Colon (tissue), 2 donors: ENCODE data around the gene ATF3.

Experiments used
- FAIRE-seq: peaks from 2 replicates; lab custom pipeline; 2012; peaks lifted over from hg19 to GRCh38; lab: Jason Lieb, UNC
- donor health status: control.
- donor health status: control.

The ATF3 gene

DNA sequence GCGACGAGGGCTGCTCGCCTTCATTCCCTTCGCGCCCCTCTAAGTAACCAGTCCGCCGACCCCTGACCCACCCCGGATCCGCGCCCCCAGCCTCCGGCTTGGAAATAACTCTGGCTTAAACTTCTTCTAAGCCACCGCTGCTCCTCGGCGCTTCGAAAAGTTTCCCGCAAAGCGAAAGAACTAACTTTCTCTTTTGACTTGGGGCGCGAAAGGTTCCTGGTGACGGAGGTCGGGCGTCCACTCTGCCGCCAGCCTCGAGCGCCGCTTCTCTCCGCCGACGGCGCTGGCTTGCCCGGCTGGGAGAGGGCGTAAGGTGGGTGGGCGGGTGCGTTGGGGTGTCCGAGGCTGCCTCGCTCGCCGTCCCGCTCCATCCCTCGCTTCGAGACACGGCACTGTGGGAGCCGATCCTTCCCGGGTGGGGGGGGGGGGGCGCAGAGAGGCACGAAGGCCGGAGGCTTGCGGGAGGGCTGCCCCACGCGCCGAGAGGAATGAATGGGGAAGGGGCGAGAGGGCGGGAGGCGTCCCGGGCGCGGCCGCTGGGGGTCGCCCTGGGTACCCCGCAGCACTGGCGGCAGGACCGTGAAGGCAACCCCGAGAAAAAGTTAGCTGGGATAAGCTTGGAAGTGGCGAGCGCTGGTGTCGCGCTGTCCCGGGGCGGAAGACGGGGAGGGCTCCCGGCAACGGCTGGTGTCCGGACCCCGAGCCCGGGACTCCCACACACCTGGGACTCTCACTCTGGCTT, 569 bp downstream of the ATF3 start:
- no peak for FAIRE-seq

DNA sequence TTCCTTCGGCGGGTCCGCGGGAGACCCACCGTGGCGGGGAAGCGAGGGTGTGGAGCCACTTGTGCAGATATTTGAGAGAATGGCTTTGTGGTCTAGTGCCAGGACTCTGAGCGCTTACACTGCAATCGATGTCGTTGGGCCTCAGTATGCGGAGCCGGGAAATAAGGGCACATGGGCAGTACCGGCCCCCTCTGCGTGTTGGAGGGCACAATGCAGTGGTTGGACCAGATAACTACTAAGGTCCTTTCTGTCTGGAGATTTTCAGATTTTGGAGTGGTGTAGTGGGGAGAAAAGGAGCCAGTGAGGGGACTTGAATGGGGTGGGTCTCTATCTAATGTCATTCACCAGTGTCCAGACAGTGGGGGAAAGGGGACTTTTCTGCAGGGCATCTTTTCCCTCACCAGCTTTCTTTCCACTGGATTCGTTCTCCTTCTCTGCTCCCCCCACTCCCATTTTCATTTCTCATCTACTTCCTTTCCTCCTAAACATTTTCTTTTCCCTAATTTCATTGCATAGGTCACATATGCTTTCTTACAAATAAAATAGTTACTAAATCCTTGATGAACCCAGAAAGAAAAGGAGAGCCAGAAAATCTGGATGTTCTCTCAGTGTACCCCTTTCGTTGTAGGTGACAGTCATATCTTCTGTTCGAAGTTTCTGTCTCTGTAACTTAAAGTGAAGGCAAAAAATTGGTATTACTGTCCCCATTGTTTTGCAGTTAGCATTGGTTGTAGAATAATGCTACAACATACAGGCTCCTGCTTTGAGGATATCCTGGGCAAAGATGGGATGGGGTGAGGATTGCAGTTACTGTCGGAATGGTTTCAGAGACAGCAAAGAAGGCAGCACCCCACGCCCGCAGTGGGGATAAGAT, 1.4 kb downstream of the ATF3 start:
- no peak for FAIRE-seq

DNA sequence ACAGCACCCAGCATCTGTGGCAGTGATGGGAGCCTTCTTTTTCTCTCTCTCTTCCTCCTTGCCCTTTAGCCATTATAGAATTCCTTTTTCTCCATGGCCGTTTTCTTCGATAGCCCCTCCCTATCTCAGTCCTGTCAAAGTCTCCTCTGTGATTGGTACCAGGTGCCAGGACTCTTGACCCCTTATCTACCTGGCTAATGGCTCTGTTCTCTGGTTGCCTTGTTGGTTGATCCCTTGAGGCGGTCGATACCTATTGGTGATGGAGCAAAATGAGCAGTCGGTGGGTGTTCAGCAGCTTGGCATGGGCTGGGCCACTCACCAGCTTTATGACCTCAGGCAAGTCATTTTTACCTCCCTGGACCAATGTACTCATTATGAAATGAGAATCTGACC, 2.0 kb downstream of the ATF3 start:
- no peak for FAIRE-seq

DNA sequence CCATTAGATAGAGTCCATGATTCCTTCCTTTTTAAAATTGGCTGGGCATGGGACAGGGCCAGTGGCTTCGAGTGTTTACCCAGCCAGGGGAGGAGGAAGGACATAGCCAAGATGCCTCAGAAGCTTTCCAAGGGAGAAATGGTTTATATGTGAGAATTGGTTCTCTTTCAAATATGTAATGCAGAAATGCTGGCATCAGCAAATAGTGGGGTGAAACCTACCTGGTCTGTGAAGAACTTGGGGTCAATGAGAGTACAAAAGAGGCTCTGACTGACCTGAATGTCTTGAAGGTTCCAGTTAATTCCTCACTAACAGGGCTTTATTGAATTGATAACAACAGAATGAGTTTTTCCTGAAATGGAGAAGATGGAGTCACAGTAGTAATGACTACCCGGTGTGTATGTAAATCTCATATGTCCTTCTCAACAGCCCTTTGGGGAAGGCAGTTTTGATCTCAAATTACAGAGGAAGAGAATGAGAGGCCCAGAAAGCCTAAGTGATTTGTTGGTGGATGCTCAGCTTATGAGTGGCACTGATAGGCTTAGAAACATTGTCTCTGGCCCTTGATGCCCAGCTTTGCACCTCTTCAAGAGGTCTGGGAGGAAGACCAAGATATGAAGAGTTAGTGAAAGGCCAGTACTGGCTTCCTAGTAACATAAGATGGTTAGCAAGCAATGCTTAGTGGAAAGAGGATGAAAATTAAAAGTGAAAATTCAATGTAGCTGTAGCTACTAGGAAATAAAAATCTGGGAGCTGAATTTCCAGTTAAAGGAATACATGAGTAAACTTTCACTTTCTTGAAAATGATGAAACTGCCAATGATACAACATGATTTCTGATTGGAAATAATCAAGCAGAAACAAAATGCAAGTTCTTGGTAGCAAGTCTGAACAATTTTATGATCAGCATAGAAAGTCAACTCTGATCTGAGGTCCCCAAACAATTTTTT, 2.7 kb downstream of the ATF3 start:
- no peak for FAIRE-seq

DNA sequence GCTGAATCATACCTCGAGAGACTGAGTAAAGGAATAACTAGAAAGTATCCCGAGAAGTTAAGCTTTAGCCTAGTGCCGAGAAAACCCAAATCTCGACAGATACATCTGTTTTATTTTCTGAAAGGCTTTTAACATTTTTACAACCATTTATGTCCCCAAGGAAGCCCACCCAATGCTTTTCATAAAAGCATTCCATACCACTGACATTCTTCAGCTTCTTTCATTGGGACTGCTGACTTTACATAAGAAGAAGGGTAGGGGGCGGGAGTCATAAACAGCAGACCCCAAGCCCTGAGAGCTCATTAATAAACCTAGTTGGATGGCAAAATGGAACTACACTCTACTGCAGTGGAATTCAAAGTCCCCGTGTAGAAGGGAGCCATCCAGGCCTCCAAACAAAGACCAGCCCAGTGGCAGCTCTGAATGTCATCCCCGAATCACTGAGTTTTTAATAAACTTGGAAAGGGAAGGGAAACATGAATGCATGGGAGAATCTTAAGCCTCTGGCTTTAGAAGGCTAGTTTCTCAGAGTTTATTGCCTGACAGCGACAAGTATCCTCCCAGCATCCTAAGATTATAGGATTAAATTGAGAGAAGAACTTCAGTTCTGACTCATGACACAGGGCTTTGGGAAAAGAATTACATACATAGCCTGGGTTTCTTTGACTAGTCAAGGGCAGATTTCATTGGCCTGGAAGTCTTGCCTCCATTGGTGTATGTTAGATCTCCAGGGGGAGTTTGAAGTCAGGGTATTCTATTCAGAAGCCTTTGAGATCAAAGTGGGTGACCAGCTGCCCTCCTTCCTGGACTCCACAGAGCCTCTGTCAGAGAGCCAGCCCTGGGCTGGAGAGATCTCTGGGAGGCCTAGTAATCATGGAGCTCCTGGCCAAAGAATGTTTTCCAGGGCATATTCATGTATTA, 3.7 kb downstream of the ATF3 start:
- FAIRE-seq, result no peak

DNA sequence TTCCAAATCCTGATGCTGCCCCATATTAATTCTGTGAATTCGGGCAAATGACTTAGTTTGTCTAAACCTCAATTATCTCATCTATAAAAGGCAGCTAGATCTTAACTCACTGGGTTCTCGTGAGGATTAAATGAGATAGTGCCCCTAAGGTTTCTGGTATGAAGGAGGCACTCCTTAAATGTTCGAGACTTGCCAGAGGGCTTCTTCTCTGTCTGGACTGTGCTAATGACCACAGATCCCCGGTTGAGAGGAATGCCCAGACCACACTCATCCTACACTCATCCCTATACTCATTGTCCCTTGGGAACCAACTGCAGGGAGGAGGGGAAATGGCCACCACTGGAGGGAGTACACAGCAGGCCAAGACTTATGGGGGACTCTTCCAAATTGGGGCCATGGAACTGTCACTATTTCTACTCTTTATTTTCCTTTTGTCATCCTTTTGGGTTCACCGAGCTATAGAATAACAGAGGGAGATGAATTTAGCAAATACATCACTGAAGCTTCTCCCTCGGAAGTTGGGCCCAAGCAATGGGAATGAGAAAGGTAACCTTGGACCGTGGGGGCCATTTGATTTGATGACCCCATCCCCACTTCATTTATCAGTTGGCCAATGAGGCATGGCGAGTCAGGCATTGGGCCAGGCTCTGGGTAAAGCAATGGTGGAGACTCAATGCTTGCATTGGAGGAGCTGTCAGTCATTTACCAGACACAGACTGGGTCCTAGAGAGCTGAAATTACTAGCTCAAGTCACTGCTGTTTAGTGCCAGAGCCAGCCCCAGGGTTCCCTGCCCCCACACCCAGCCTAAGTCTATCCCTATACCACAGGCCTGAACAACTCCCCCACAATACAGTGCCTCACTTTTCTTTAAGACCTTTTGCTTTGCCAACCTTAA, 5.1 kb downstream of the ATF3 start:
- FAIRE-seq, result no peak

DNA sequence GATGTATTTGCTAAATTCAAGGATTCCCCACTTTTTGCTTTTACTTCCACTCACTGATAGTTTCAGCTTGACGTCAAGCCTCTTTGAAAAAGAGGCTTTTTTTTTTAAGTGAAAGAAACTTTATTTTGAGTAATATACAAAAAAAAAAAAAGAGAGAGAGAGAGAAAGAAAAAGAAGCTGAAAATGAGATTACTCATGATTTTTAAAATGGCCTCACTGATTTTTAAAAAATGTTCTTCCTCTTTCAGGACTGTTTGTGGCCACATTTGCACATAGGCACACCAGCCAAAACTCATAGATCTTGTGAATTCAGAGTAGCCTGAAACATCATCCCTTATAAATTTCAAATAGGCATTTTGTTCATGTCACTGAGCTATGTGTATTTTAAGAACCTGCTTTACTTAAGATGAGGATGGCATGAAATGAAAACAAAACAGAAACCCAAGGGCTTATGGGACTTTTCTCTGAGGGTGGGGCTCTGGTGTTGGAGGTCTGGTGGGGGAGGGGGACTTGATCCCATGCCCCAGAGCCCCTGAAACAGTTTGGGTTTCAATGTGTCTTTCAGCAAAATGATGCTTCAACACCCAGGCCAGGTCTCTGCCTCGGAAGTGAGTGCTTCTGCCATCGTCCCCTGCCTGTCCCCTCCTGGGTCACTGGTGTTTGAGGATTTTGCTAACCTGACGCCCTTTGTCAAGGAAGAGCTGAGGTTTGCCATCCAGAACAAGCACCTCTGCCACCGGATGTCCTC, 6.1 kb downstream of the ATF3 start:
- no peak for FAIRE-seq

DNA sequence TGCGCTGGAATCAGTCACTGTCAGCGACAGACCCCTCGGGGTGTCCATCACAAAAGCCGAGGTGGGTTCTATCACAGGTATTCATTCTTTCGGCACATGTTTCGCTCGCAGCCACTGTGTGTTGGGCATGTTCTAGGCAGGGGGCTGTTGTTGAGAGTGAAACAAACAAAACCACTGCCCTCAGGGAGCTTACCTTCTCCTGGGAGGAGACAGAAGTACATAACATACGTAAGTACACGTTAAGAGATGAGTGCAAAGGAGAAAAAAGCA, 6.6 kb downstream of the ATF3 start:
- FAIRE-seq, result no peak

DNA sequence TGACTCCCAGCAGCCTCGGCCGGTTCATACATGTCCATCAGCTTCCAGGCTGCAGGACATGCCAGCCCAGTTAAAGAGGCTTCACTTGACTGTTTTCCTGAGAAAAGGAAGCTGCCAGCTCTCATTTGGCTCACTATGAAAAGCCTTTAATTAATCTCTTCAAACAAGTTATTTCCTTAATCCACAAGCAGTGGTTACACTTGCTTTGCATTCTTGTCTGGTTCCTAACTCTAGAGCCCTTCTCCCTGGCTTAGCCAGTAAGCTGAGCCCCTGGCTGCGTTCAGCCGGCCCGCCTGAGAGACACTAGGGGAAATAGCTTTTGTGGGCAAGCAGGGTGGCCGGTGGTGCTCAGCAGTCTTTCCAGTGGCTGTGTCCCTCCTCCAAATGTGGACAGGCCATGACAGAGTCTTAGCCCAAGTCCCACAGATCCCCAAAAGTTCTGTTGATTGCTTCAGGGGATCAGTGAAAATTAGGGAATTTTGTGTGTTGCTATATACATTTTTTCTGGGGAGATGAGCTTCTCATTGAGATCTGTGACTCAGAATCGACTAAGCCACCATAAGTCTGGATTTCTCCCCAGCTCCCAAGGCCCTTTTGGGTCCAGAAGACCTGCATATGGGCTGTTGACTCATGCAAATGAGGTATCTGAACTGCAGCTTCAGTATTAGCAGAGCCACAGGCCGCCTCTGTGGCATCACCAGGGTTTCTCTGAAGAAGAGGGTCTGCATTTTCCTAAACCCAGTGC, 10.1 kb downstream of the ATF3 start:
- no peak for FAIRE-seq

DNA sequence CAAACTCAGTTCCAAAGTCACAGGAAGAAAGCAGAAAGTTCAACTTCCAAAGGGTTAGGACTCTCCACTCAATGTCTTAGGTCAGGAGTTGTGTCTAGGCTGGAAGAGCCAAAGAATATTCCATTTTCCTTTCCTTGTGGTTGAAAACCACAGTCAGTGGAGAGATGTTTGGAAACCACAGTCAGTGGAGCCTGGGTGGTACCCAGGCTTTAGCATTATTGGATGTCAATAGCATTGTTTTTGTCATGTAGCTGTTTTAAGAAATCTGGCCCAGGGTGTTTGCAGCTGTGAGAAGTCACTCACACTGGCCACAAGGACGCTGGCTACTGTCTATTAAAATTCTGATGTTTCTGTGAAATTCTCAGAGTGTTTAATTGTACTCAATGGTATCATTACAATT, 11.7 kb downstream of the ATF3 start:
- no peak for FAIRE-seq

DNA sequence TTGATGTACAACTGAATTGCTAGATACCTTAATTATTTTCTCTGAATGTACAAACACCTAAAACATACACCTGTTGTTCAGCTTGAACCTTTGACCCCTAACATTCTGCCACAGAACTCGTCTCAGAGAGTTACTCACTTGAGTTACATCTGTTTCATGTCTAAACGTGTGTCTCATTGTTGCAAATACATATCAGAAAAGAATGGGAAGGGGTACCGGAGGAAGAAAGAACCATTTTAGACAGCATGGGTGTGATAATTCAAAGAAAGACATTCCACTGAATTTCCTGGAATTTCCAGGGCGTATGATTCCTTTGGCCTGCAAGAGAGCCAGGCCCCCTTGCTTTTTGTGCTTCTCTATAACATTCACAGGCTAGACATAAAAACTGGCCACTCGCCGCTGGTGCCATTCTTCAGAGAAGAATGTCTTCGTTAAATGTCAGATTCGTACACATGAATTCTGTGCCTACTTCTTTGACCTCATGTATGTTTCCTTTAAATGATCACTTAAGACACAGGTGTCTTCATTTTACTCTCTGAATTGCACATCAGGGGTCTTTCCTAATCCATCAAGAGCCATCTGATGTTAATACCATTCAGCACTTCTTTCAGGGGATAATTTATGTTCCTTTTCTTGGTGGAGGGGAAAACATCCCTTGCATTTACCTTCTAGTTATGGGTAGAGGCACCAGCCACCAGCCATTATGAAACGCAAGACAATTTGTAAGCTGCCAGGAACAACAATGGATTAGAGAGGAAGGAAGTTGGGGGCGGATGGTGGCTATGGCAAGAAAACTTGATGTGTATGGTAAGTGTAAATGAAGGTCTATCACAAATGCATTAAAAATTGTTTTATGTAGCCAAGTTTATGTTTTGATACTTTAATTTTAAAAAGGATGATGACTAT, 12.7 kb downstream of the ATF3 start:
- FAIRE-seq, result no peak

DNA sequence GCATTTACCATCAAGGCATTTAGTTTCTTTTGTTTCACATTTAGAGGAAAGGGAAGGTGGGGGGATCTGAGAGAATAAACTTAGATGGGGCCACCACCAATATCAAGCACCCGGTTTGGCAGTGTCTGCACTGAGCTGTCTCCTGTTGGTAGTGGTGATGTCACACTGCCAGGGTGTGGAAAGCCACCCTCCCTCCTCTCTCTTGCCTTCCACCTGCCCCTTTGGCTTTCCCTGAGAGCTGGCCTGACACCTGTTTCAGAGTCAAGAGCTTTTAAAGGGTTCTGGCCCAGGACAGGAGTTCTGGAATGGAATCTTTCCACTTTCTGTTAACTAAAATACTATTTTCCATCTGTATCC, 13.4 kb downstream of the ATF3 start:
- no peak for FAIRE-seq

DNA sequence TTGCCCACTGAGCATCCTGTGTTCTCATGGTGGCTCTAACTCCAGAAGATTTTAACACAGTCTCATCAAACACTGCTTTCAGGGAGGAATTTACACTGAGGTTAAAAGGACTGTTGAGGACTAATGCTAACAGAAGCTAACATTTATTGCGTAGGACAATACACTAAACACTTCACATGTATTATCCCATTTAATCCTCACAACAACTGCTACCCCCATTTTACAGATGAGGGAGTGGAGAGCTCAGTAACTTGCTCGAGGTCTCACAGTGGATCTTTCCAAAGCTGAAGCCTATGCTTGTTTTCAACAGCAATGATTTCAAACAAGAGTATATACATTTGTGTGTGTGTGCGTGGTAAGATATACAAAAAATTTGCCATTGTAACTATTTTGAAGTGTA, 13.9 kb downstream of the ATF3 start:
- no peak for FAIRE-seq

DNA sequence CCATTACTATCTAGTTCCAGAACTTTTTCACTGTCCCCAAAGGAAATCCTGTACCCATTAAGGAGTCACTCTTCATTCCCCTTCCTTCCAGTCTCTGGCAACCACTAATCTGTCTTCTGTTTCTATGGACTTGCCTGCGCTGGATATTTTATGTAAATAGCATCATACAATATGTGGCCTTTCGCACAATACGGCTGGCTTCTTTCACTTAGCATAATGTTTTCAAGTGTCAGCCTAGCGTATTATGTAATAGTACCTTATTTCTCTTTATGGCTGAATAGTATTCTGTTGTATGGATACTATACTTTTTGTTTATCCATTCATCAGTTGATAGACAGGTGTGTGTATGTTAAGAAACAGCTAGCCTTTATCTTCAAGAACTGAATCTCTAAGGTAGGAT, 14.3 kb downstream of the ATF3 start:
- FAIRE-seq, result no peak

DNA sequence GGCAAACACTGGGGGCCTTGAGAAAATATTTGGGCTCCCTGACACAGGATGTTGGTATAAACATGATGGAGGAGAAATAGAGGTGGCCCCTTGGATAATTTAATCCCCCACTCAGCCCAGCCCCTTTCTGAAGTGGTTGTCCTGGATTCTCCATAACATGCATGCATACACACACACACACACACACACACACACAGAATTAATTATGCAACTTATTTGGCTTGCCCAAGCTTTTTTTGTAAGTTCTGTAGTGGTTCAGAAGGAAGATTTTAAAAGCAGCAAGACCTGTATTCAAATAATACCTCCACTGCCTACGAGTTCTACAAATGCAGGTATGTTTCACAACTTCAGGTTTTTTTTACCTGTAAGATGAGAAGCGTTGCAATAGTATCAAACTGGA, 15.0 kb downstream of the ATF3 start:
- no peak for FAIRE-seq

DNA sequence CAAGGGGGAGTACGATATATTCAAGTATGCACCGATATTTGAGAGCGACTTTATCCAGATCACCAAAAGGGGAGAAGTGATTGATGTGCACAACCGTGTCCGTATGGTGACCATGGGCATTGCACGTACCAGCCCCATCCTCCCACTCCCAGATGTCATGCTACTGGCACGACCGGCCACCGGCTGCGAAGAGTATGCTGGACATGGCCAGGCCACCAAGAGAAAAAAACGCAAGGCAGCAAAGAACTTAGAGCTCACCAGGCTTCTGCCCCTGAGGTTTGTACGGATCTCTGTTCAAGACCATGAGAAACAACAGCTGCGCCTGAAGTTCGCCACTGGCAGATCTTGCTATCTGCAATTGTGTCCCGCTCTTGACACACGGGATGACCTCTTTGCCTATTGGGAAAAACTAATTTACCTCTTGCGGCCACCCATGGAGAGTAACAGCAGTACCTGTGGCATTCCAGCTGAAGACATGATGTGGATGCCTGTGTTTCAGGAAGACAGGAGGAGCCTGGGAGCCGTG, 16.5 kb downstream of the ATF3 start:
- FAIRE-seq, result no peak

DNA sequence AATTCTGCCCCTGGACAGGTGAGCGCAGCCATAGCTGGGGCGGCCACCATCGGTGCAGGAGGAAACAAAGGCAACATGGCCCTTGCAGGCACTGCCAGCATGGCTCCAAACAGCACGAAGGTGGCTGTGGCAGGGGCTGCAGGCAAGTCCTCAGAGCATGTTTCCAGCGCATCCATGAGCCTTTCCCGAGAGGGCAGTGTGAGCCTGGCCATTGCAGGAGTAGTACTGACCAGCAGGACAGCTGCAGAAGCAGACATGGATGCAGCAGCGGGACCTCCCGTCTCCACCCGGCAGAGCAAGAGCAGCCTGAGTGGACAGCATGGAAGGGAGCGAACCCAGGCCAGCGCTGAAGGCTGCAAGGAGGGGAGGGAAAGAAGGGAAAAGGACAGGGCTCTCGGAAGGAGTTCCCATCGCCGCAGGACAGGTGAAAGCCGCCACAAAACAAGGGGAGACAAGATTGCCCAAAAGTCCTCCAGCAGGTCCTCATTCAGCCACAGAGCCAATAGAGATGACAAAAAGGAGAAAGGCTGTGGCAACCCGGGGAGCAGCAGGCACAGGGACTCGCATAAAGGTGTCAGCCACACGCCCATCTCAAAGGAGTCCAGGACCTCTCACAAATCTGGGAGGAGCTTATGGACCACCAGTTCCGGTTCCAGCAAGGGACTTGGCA, 17.4 kb downstream of the ATF3 start:
- FAIRE-seq, result no peak
